Liver (tissue), 9 donors: ENCODE data around the gene MAN2B1. TPM values are rescaled to one million over a fixed set of nuclear protein-coding genes. Genes with fewer than 3 reads are reported as not detected.
"Not testable (repeated sequence)": the region's sequence is repeated elsewhere in the genome, so short reads cannot be mapped to it uniquely, and the experiment has no call there.

Source experiments
- DNase-seq: peaks from one replicate; pipeline ENCODE4 v3.0.0-alpha.2; 2017; ENCODE audit warnings: low spot score
- H3K27ac ChIP-seq, 2 donors: one replicate each; pipeline ENCODE4 v1.7.0; 2013; ENCODE audit warnings: inconsistent platforms in 2 of 2, low read length in 2 of 2, control low read depth in 1 of 2, low read depth in 1 of 2, mild to moderate bottlenecking in 1 of 2
- H3K27me3 ChIP-seq, 4 donors: one replicate each; pipeline versions ENCODE4 v1.6.1 to v1.7.0; 2013; ENCODE audit warnings: low read length in 3 of 4, inconsistent platforms in 1 of 4, mild to moderate bottlenecking in 1 of 4, moderate library complexity in 1 of 4; ENCODE audit not compliant: control insufficient read depth in 4 of 4, insufficient read depth in 4 of 4
- H3K36me3 ChIP-seq, 4 donors: one replicate each; pipeline versions ENCODE4 v1.6.1 to v1.7.0; 2013; ENCODE audit warnings: low read length in 3 of 4, mild to moderate bottlenecking in 3 of 4, low read depth in 1 of 4, moderate library complexity in 1 of 4; ENCODE audit not compliant: control insufficient read depth in 4 of 4, insufficient read depth in 3 of 4
- H3K4me1 ChIP-seq, 4 donors: one replicate each; pipeline versions ENCODE4 v1.6.1 to v1.7.0; 2013; ENCODE audit warnings: low read length in 3 of 4, mild to moderate bottlenecking in 3 of 4, moderate library complexity in 1 of 4; ENCODE audit not compliant: control insufficient read depth in 4 of 4, insufficient read depth in 4 of 4
- H3K4me3 ChIP-seq, 3 donors: one replicate each; pipeline versions ENCODE4 v1.6.1 to v1.7.0; 2013; ENCODE audit warnings: low read length in 3 of 3, control low read depth in 1 of 3, low read depth in 1 of 3, mild to moderate bottlenecking in 1 of 3
- H3K9ac ChIP-seq, 2 donors: one replicate each; pipeline ENCODE4 v1.7.0; 2013; ENCODE audit warnings: low read length in 2 of 2, mild to moderate bottlenecking in 2 of 2, moderate library complexity in 2 of 2, control low read depth in 1 of 2, low read depth in 1 of 2
- H3K9me3 ChIP-seq, 4 donors: one replicate each; pipeline versions ENCODE4 v1.6.1 to v1.7.0; 2013; ENCODE audit warnings: low read length in 3 of 4; ENCODE audit not compliant: control insufficient read depth in 4 of 4
- ATF3 ChIP-seq: IDR thresholded peaks from 2 replicates; pipeline ENCODE4 v1.6.1; 2016; ENCODE audit warnings: antibody characterized with exemption
- EGR1 ChIP-seq, 2 donors: IDR thresholded peaks; 2 replicates each; pipeline ENCODE4 v1.6.1; 2016 to 2018; ENCODE audit warnings: antibody characterized with exemption in 2 of 2, low read depth in 2 of 2
- FOXA1 ChIP-seq: IDR thresholded peaks from 2 replicates; pipeline ENCODE4 v1.6.1; 2016; ENCODE audit warnings: antibody characterized with exemption
- FOXA2 ChIP-seq: IDR thresholded peaks from 2 replicates; pipeline ENCODE4 v1.6.1; 2016; ENCODE audit warnings: antibody characterized with exemption
- HNF4A ChIP-seq, 2 donors: conservative IDR thresholded peaks; 2 replicates each; pipeline ENCODE4 v1.6.1; 2016; ENCODE audit warnings: antibody characterized with exemption in 2 of 2, mild to moderate bottlenecking in 2 of 2
- HNF4G ChIP-seq: IDR thresholded peaks from 2 replicates; pipeline ENCODE4 v1.6.1; 2016; ENCODE audit warnings: antibody characterized with exemption
- JUND ChIP-seq, 2 donors: IDR thresholded peaks; 2 replicates each; pipeline ENCODE4 v1.6.1; 2016; ENCODE audit warnings: antibody characterized with exemption in 2 of 2
- MAX ChIP-seq: IDR thresholded peaks from 2 replicates; pipeline ENCODE4 v1.6.1; 2016; ENCODE audit warnings: antibody characterized with exemption
- RAD21 ChIP-seq, 2 donors: IDR thresholded peaks; 2 replicates each; pipeline ENCODE4 v1.6.1; 2016; ENCODE audit warnings: antibody characterized with exemption in 2 of 2, mild to moderate bottlenecking in 2 of 2
- RXRA ChIP-seq, 2 donors: IDR thresholded peaks; 2 replicates each; pipeline ENCODE4 v1.6.1; 2017 to 2018; ENCODE audit warnings: antibody characterized with exemption in 2 of 2, mild to moderate bottlenecking in 1 of 2
- SP1 ChIP-seq: IDR thresholded peaks from 2 replicates; pipeline ENCODE4 v1.6.1; 2018; ENCODE audit warnings: antibody characterized with exemption, mild to moderate bottlenecking
- TAF1 ChIP-seq: conservative IDR thresholded peaks from 2 replicates; pipeline ENCODE4 v1.6.1; 2016; ENCODE audit warnings: antibody characterized with exemption, mild to moderate bottlenecking
- YY1 ChIP-seq: IDR thresholded peaks from 2 replicates; pipeline ENCODE4 v1.6.1; 2016; ENCODE audit warnings: antibody characterized with exemption, mild to moderate bottlenecking
- ZBTB33 ChIP-seq: IDR thresholded peaks from 2 replicates; pipeline ENCODE4 v1.6.1; 2016; ENCODE audit warnings: antibody characterized with exemption
- WGBS: extraction: QIAGEN DNeasy Blood & Tissue Kit; methylation state at CpG from one replicate; pipeline ENCODE4 v1.1.7; 2013; 5-methylcytosine and 5-hydroxymethylcytosine counted together
- polyA plus RNA-seq, 2 donors: library from polyadenylated mRNA; stranded (reverse) in 1 of 2; unstranded in 1 of 2; fragments of 200-250 nt in 1 of 2; fragments of >200 nt in 1 of 2; fragmentation: Nextera tagmentation in 1 of 2; extraction: Ambion mirVana in 1 of 2; gene quantifications; one replicate each; pipeline versions ENCODE4 v1.2.1 to v1.2.3, GENCODE V29; 2013 to 2015
- total RNA-seq, 2 donors: library from RNA; depleted of rRNA; stranded (reverse); fragments of >200 nt; gene quantifications; one replicate each; pipeline ENCODE4 v1.2.3, GENCODE V29; 2014
- donor health status: healthy.
- donor health status: healthy.
- donor health status: healthy.
- donor health status: healthy.
- donor health status: healthy.

MAN2B1 gene
- total and polyA plus RNA-seq, 4 donors = 23.5 to 42.9 (median 35.1) TPM

- Histone ChIP-seq H3K27ac (no peak overlapping the region), H3K36me3 (peaks cover 34 to 77% (median 41%) of the 10 kb centered on the region in 4 donors), H3K9me3 (no peaks in the 10 kb centered on the region), H3K27me3 (no peaks in the 10 kb centered on the region), H3K9ac (no peak overlapping the region), H3K4me3 (no peak overlapping the region), H3K4me1 (no peaks in the 10 kb centered on the region)
- TF ChIP-seq EGR1 (IDR thresholded peaks at IDR 0.05; ENCODE audit: low read depth in 2 of 2) (no peak), ATF3 (no peak), RAD21 (IDR thresholded peaks at IDR 0.05) (no peak), JUND (IDR thresholded peaks at IDR 0.05) (no peak), RXRA (IDR thresholded peaks at IDR 0.05) (no peak), MAX (no peak), HNF4A (conservative IDR thresholded peaks at IDR 0.05) (no peak)
- DNase-seq = no peak
- 96% methylated on average over 13 of the region's 13 CpGs for whole genome bisulfite sequencing
These were observed 38.6 kb upstream of the MAN2B1 start for GRCh38 chr19:12705169-12705568.

DNA sequence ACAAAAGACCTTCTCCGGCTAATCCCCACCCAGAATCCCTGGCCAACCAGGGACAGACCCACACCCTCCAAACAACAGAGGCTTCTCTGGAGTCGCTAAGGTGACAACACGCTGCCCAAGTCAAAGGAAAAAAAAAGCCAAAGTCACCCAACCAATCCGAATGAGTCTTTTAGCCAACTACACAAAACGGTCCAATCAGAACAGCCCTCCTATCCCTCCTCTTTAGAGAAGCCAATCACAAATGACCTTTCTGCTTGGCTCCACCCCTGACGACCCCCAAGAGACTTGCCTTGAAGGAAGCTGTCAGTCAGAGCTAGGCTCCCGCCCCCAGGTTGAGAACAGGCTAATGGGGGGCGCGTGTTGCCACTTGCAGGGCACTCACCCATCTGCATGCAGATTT is 36.5 kb upstream of the MAN2B1 start:
- no peaks in the 10 kb centered on the region for H3K9me3 ChIP-seq
- H3K4me1 ChIP-seq = no peaks in the 10 kb centered on the region
- H3K4me3 ChIP-seq = no peak overlapping the region
- 88% methylated on average over 9 of the region's 9 CpGs for WGBS
- DNase-seq = no peak
- peaks cover 28 to 67% (median 33%) of the 10 kb centered on the region in 4 donors for H3K36me3 ChIP-seq
- no peak for TF ChIP-seq TAF1
- peak; percentile 32 for TF ChIP-seq SP1
- no peak overlapping the region for H3K27ac ChIP-seq
- H3K9ac ChIP-seq = no peak overlapping the region
- H3K27me3 ChIP-seq = no peaks in the 10 kb centered on the region

GRCh38 chr19:12701596-12702282 is 35.2 kb upstream of the MAN2B1 start:
- Histone ChIP-seq H3K9me3 (no peaks in the 10 kb centered on the region), H3K4me1 (peaks cover 0 to 6% (median 4%) of the 10 kb centered on the region in 4 donors), H3K9ac (no peak overlapping the region), H3K27ac (no peak overlapping the region), H3K27me3 (no peaks in the 10 kb centered on the region), H3K36me3 (peaks cover 28 to 68% (median 31%) of the 10 kb centered on the region in 4 donors), H3K4me3 (no peak overlapping the region)
- TF ChIP-seq RXRA (IDR thresholded peaks at IDR 0.05) (no peak), FOXA2 (no peak), TAF1 (no peak), FOXA1 (no peak)
- DNase-seq = no peak
- whole genome bisulfite sequencing = 94% methylated on average over 33 of the region's 33 CpGs

GRCh38 chr19:12698138-12698537 is 31.6 kb upstream of the MAN2B1 start:
- DNase-seq = no peak
- Histone ChIP-seq H3K9me3 (no peaks in the 10 kb centered on the region), H3K4me3 (no peak overlapping the region), H3K27ac (no peak overlapping the region), H3K27me3 (no peaks in the 10 kb centered on the region), H3K9ac (no peak overlapping the region), H3K4me1 (peaks cover 5 to 22% (median 16%) of the 10 kb centered on the region in 4 donors), H3K36me3 (peaks cover 7 to 35% (median 11%) of the 10 kb centered on the region in 4 donors)
- WGBS = 83% methylated on average over 6 of the region's 6 CpGs
- no peak for TF ChIP-seq HNF4A (conservative IDR thresholded peaks at IDR 0.05)
- no peak for TF ChIP-seq SP1
- TF ChIP-seq HNF4G = no peak
- no peak for TF ChIP-seq EGR1 (IDR thresholded peaks at IDR 0.05; ENCODE audit: low read depth in 2 of 2)
- no peak for TF ChIP-seq ZBTB33
- no peak for TF ChIP-seq YY1
- no peak for TF ChIP-seq JUND (IDR thresholded peaks at IDR 0.05)
- no peak for TF ChIP-seq FOXA2

- not testable (repeated sequence) for H3K27me3 ChIP-seq, H3K27ac ChIP-seq, H3K4me3 ChIP-seq, H3K9ac ChIP-seq, DNase-seq, H3K9me3 ChIP-seq
- H3K4me1 ChIP-seq = peaks cover 5 to 22% (median 16%) of the 10 kb centered on the region in 4 donors
- peaks cover under 1 to 28% (median 8%) of the 10 kb centered on the region in 4 donors for H3K36me3 ChIP-seq
- 97% methylated on average over 22 of the region's 22 CpGs for WGBS
These were observed 30.9 kb upstream of the MAN2B1 start for GRCh38 chr19:12697425-12697824.
